BJ (cell line): ENCODE measurements around the gene ZBTB5. TPM values are rescaled to one million over a fixed set of nuclear protein-coding genes. Genes with fewer than 3 reads are reported as not detected.

ENCODE experiments used
- CTCF ChIA-PET: fragments of 350-600 bp; formaldehyde crosslinking; extraction: SDS; loops from one replicate; lab custom pipeline; 2021; ENCODE audit warnings: antibody characterized with exemption, inconsistent platforms; lab: Yijun Ruan, JAX
- POLR2A ChIA-PET: fragments of 300-600 bp; sonication (Branson Sonifier 250); formaldehyde crosslinking; extraction: SDS; loops from one replicate; lab custom pipeline; 2021; ENCODE audit warnings: antibody characterized with exemption; lab: Charles Lee
- DNase-seq: peaks from one replicate; pipeline ENCODE4 v3.0.0-alpha.2; 2011; ENCODE audit warnings: low read depth
- H3K27me3 ChIP-seq: 2 replicates; pipeline ENCODE4 v1.6.0; 2011; ENCODE audit warnings: low read length; ENCODE audit not compliant: control insufficient read depth, insufficient read depth
- H3K36me3 ChIP-seq: 2 replicates; pipeline ENCODE4 v1.5.1; 2011; ENCODE audit warnings: low read length; ENCODE audit not compliant: control insufficient read depth, insufficient read depth
- H3K4me3 ChIP-seq: 2 replicates; pipeline ENCODE4 v1.5.1; 2011; ENCODE audit warnings: low read depth, mild to moderate bottlenecking, control low read depth, low read length
- polyA plus RNA-seq: library from polyadenylated mRNA; depleted of rRNA; stranded (reverse); fragments of >200 nt; gene quantifications from 2 replicates; pipeline ENCODE4 v1.2.3, GENCODE V29; 2011
- TF ChIP-seq, protein P1 (sequence below): IDR thresholded peaks from 2 replicates; pipeline ENCODE4 v1.5.1; 2011; ENCODE audit warnings: low read depth, mild to moderate bottlenecking, control low read depth, inconsistent platforms, low read length, moderate library complexity; ENCODE audit not compliant: insufficient read depth

Gene ZBTB5
- polyA plus RNA-seq, 1 experiment: 12.6 TPM

GRCh38 chr9:37445832-37446231, 19.4 kb downstream of the ZBTB5 start:
- H3K36me3 ChIP-seq: peaks cover 9% of the 10 kb centered on the region
- ChIA-PET CTCF (no interaction called here), POLR2A (no interaction called here)
- H3K4me3 ChIP-seq: no peak overlapping the region
- H3K27me3 ChIP-seq: no peaks in the 10 kb centered on the region
- TF ChIP-seq, protein P1, sequence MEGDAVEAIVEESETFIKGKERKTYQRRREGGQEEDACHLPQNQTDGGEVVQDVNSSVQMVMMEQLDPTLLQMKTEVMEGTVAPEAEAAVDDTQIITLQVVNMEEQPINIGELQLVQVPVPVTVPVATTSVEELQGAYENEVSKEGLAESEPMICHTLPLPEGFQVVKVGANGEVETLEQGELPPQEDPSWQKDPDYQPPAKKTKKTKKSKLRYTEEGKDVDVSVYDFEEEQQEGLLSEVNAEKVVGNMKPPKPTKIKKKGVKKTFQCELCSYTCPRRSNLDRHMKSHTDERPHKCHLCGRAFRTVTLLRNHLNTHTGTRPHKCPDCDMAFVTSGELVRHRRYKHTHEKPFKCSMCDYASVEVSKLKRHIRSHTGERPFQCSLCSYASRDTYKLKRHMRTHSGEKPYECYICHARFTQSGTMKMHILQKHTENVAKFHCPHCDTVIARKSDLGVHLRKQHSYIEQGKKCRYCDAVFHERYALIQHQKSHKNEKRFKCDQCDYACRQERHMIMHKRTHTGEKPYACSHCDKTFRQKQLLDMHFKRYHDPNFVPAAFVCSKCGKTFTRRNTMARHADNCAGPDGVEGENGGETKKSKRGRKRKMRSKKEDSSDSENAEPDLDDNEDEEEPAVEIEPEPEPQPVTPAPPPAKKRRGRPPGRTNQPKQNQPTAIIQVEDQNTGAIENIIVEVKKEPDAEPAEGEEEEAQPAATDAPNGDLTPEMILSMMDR: no peak
- DNase-seq: no peak

GRCh38 chr9:37444890-37445289, 20.4 kb downstream of the ZBTB5 start:
- POLR2A ChIA-PET: no interaction called here
- CTCF ChIA-PET: no interaction called here
- TF ChIP-seq, protein P1: no peak
- no peak for DNase-seq
- Histone ChIP-seq H3K4me3 (no peak overlapping the region), H3K27me3 (no peaks in the 10 kb centered on the region), H3K36me3 (peaks cover 15% of the 10 kb centered on the region)

- H3K27me3 ChIP-seq: no peaks in the 10 kb centered on the region
- ChIA-PET CTCF (no interaction called here), POLR2A (no interaction called here)
- no peak overlapping the region for H3K4me3 ChIP-seq
- TF ChIP-seq, protein P1: no peak
- DNase-seq: no peak
- peaks cover 15% of the 10 kb centered on the region for H3K36me3 ChIP-seq
Observed at GRCh38 chr9:37443566-37443965, 21.7 kb downstream of the ZBTB5 start.

GRCh38 chr9:37442556-37442955, 22.7 kb downstream of the ZBTB5 start:
- no peak overlapping the region for H3K4me3 ChIP-seq
- H3K27me3 ChIP-seq: no peaks in the 10 kb centered on the region
- CTCF ChIA-PET: interaction anchor here (0.6 kb wide), 1 partner anchor 389 kb away, joined by 3 read pairs; no protein-coding TSS in a partner anchor
- H3K36me3 ChIP-seq: peaks cover 19% of the 10 kb centered on the region
- POLR2A ChIA-PET: interaction anchor here (0.5 kb wide), 1 partner anchor 9 kb away, joined by 16 read pairs; no protein-coding TSS in a partner anchor
- TF ChIP-seq, protein P1: no peak
- DNase-seq: no peak

GRCh38 chr9:37441776-37442370, 23.4 kb downstream of the ZBTB5 start:
- Histone ChIP-seq H3K4me3 (no peak overlapping the region), H3K36me3 (peaks cover 23% of the 10 kb centered on the region), H3K27me3 (no peaks in the 10 kb centered on the region)
- TF ChIP-seq, protein P1: no peak
- no peak for DNase-seq
- POLR2A ChIA-PET: no interaction called here
- CTCF ChIA-PET: interaction anchor here (0.6 to 1.3 kb wide), 2 partner anchors 30 to 388 kb away, joined by 3 read pairs; no protein-coding TSS in a partner anchor
